Transverse colon (tissue), 4 donors: ENCODE results near the gene CRYBG3.

Experiments
- CTCF ChIP-seq, 5 experiments: fragments of 200-600 bp in 3 of 5; fragments of 450-650 bp in 2 of 5; sonication (generic) in 3 of 5; IDR thresholded peaks; 1 replicate in 2 of 5; 2 replicates in 3 of 5; pipeline ENCODE4 v1.5.1; 2016 to 2017; ENCODE audit warnings: antibody characterized with exemption in 5 of 5, inconsistent platforms in 3 of 5, mild to moderate bottlenecking in 2 of 5, moderate library complexity in 1 of 5
- POLR2A ChIP-seq: fragments of 450-650 bp; IDR thresholded peaks from one replicate; pipeline ENCODE4 v1.6.1; 2016; ENCODE audit warnings: antibody characterized with exemption, mild to moderate bottlenecking, moderate library complexity
- POLR2AphosphoS5 ChIP-seq, 3 donors: sonication (generic); formaldehyde crosslinking; IDR thresholded peaks; one replicate each; pipeline ENCODE4 v1.6.1; 2016; ENCODE audit warnings: antibody characterized with exemption in 3 of 3

- TF ChIP-seq POLR2AphosphoS5 (IDR thresholded peaks at IDR 0.05) (no peak), POLR2A (no peak), CTCF (IDR thresholded peaks at IDR 0.05) (no peak)
These were observed 114.0 kb downstream of the CRYBG3 start for GRCh38 chr3:97935842-97936241.
